Omental fat pad (tissue), 4 donors: ENCODE results near the gene MYOM1. TPM values are rescaled to one million over a fixed set of nuclear protein-coding genes. Genes with fewer than 3 reads are reported as not detected.

Source experiments
- ATAC-seq: fragments of 150-250 bp; one replicate; pipeline ENCODE4 v1.9.1; 2016; ENCODE audit warnings: mild to moderate bottlenecking, moderate library complexity; ENCODE audit not compliant: low FRiP score
- DNase-seq: peaks from one replicate; pipeline ENCODE4 v3.0.0-alpha.2; 2019; ENCODE audit warnings: low spot score
- total RNA-seq, 4 donors: library from RNA; depleted of rRNA; stranded (reverse); fragments of >200 nt; gene quantifications; one replicate each; pipeline ENCODE4 v1.1.0, GENCODE V29; 2016
- TF ChIP-seq, protein P1 (sequence below), 3 donors: fragments of 450-650 bp; IDR thresholded peaks; one replicate each; pipeline ENCODE4 v1.5.1; 2016 to 2017; ENCODE audit warnings: antibody characterized with exemption in 3 of 3, mild to moderate bottlenecking in 3 of 3, moderate library complexity in 2 of 3

Gene MYOM1
- total RNA-seq, 4 donors from 2014 or later: 2.6 to 8.5 (median 2.9) TPM

DNA sequence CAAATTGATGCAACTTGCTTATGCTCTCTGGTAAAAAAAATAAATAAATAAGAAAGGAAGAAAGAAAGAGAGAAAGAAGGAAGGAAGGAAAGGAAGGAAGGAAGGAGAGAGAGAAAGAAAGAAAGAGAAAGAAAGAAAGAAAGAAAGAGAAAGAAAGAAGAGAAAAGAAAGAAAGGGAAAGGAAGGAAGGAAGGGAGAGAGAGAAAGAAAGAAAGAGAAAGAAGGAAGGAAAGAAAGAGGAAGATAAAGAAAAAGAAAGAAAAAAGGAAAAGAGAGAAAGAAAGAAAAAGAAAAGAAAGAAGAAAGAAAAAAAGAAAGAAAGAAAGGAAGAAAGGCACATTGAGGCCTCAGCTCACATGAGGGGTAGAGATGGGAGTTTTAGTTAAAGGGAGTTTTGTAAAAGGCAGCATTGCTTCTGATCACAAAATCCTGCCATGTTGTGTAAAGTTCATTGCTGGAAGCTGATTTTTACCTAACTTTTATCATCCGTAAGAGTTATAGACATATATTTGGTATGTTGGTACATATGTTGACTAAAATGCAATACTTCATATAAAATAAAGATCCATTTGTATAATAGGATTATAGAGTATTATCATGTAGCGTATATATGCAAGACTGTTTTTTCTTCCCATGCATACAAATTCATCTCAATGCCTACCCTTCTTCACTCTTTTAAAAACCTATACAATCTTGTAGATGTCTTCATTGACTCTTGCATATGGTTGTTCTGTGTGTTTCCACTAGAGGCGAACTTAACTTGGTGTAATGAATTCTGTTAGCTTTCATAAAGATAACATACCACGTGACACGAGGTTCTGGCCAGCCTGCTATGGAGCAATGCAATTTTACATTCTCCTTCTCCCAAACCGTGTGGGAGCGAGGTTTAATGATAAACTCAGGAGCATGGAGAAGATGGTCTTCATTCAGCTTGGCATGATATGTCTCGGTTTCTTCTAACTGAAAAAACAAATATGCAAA is 32.8 kb downstream of the MYOM1 start:
- ATAC-seq (peak; percentile 48), DNase-seq (no peak)
- TF ChIP-seq, protein P1, sequence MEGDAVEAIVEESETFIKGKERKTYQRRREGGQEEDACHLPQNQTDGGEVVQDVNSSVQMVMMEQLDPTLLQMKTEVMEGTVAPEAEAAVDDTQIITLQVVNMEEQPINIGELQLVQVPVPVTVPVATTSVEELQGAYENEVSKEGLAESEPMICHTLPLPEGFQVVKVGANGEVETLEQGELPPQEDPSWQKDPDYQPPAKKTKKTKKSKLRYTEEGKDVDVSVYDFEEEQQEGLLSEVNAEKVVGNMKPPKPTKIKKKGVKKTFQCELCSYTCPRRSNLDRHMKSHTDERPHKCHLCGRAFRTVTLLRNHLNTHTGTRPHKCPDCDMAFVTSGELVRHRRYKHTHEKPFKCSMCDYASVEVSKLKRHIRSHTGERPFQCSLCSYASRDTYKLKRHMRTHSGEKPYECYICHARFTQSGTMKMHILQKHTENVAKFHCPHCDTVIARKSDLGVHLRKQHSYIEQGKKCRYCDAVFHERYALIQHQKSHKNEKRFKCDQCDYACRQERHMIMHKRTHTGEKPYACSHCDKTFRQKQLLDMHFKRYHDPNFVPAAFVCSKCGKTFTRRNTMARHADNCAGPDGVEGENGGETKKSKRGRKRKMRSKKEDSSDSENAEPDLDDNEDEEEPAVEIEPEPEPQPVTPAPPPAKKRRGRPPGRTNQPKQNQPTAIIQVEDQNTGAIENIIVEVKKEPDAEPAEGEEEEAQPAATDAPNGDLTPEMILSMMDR (IDR thresholded peaks at IDR 0.05): no peak

DNA sequence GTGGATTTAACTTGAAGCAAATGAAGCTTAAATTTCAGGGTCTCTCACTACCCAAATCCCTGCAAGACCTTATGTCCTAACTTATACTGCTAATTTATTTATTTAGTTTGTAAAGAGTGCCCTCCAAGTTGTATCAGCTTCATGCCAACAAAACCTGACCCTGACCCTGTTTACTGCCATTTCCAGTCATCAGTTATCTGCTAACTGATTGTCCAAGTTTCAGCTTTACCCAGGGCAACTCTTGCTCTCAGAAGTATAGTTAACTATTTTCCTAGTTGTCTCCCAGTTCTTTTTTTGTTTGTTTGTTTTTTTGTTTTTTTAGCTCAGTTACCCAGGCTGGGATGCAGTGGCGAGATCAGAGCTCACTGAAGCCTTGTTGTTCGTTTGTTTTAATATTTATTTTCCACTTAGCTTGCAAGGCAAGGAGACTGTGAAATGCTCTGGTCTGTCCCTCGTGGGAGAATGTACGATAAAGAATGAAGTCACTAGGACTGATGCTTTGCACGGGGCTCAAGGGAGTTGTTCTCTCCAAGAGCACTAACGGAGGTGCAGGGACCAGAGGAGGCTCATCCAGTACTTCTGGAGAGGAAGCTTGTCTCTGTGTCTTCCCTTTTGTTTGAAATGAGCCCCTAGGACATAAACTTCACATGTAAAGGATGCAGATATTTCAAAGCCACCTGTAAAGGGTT is 35.3 kb downstream of the MYOM1 start:
- ATAC-seq (no peak), DNase-seq (no peak)
- TF ChIP-seq, protein P1 (IDR thresholded peaks at IDR 0.05): no peak

DNA sequence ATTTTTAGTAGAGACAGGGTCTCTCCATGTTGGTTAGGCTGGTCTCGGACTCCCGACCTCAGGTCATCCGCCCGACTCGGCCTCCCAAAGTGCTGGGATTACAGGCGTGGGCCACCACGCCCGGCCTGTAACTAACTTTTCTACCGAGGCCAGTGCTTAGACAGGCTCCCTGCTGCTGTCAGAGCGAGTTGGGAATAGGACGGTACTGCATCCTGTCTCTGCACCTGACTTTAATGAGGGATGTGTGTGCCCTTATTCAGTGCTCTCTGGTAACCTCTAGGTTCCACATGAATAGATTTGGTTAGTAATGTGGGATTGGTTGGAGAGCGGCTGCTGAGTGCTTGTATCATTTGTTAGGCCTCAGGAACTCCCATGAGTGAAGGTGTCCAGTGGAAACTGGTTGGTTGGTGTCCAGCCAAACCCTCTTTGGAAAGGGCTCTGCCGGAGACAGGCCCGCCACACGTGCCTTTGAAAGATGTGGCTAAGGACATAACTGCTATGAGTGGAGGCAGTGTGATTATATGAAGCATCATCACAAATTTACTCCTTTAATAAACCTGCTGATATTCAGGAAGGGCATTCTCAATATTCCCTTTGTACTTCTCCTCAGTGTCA is 36.6 kb downstream of the MYOM1 start:
- ATAC-seq (no peak), DNase-seq (no peak)
- TF ChIP-seq, protein P1 (IDR thresholded peaks at IDR 0.05): no peak

DNA sequence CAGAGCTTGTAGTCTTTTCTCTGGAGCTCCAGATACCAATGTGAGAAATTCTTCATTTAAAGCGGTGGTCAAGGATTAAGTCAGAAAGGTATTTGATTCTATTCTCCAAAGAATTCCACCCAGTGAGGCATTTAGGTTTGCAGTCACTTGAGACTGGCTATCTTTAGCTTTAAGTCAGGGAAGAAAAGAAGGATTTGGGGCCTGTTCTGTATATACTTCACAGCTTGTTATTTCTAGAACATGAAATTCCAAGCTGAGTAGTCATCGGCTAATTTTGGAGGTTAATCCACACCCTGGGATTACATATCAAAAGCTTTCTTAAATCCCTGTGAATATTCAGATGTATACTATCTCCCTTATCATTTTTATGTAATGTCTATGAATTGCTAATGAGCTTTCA is 39.4 kb downstream of the MYOM1 start:
- DNase-seq (no peak), ATAC-seq (no peak)
- TF ChIP-seq, protein P1 (IDR thresholded peaks at IDR 0.05): no peak

DNA sequence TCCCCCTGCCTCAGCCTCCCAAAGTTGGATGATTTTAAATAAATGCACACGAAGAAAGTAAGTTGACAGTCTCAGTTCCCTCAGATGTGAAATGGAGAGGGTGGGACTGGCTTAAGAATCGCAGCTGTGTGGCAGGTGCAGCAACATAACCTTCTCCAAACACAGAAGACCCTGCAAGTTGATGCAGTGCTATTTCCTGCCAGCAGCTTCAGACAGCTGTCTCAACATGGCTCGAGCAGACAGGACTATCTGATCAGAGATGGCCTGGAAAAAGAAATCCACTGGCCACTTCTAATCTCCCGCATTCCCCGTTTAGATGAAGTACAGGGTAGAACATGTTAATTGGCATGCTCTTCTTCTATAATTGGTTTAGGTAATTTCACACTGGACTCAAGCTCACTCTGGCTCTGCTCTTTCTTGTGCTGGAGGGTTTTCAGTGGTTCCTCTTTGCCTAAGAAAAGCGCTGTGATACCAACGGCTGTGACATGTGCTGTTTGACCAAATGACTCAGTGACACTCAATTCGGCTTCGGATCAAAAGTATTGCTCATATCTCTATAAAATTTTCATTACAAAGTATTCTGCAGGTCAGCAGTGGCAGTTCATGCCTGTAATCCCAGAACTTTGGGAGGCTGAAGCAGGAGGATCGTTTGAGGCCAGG is 40.2 kb downstream of the MYOM1 start:
- DNase-seq: no peak
- ATAC-seq: peak; percentile 14
- TF ChIP-seq, protein P1 (IDR thresholded peaks at IDR 0.05): no peak

DNA sequence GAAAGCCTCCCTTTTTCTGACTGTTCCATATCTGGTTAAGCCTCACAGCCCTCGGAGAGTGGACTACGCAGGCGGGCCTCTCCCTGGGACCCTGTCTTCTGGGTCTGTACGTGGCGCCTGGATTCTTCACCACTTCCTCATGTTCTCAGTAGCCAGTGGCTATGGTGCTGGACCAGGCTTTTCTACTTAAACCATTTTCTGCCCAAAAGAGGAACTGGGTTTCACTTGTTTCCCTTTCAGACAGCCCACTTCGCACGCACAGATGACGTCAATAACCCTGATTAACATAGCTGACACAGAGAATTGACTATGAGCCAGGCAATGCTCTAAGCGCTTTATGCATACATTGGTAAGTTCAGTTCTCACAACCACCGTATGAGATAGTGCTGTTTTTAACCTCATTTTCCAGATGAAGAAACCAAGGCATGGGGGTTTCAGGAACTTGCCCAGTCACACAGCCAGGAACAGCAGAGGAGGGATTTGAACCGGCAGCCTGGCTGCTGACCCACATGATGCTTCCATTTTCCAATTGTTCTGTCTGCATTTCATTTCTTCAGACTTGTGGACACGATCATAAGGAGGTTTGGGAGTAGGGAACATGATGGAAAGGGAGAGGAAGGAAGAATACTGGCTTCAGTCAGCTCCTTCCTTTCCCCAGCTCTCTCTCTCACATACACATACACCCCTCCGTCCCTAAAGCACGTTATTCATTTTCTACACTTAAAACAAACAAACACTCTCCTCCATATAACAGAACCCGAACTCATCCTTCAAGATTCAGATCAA is 41.7 kb downstream of the MYOM1 start:
- ATAC-seq: no peak
- DNase-seq: no peak
- TF ChIP-seq, protein P1 (IDR thresholded peaks at IDR 0.05): no peak
